ENCODE measurements around the gene MGAT5.

GRCh38 chr2:134325696-134326095 lies 71.8 kb downstream of the MGAT5 start:
- TF ChIP-seq REST (IDR thresholded peaks at IDR 0.05; ENCODE audit: low read depth) (no peak), RAD21 (IDR thresholded peaks at IDR 0.05; ENCODE audit: low read depth) (no peak), EP300 (IDR thresholded peaks at IDR 0.05; ENCODE audit: borderline replicate concordance) (no peak), CREB1 (IDR thresholded peaks at IDR 0.05; ENCODE audit: low read depth) (no peak), YY1 (IDR thresholded peaks at IDR 0.05; ENCODE audit: low read depth) (no peak), TCF12 (IDR thresholded peaks at IDR 0.05; ENCODE audit: low read depth) (no peak), CEBPB (IDR thresholded peaks at IDR 0.05) (no peak), ZBTB7A (IDR thresholded peaks at IDR 0.05; ENCODE audit: low read depth) (no peak)
